ENCODE measurements around the gene NOL7. TPM values are rescaled to one million over a fixed set of nuclear protein-coding genes. Genes with fewer than 3 reads are reported as not detected.

NOL7 gene
- total and polyA plus RNA-seq, 2 donors (not counting 1 experiment from before 2014, with no cell fraction given): 24.7 to 58.3 TPM

GRCh38 chr6:13574149-13574570 lies 41.0 kb upstream of the NOL7 start:
- TF ChIP-seq EZH2 (IDR thresholded peaks at IDR 0.05; ENCODE audit: borderline replicate concordance, insufficient read depth, low read depth, low read length, poor library complexity, severe bottlenecking) (no peak), CTCF (IDR thresholded peaks at IDR 0.05) (peak; percentile 48)
- Mint-ChIP-seq H3K27ac (peak overlapping the region; percentile 98), H3K27me3 (no peaks in the 10 kb centered on the region), H3K9me3 (ENCODE audit: insufficient read depth) (no peaks in the 10 kb centered on the region), H3K4me3 (peak overlapping the region; percentile 95), H3K4me1 (peaks cover 27% of the 10 kb centered on the region)
- ChIA-PET CTCF (interaction anchor here (0.8 to 5.6 kb wide), 29 partner anchors 14 to 379 kb away, joined by 3 to 53 read pairs (median 7); partner anchors contain the start of genes GFOD1, NOL7, RANBP9 and TBC1D7), POLR2A (interaction anchor here (0.6 to 2.7 kb wide), 16 partner anchors 36 to 275 kb away, joined by 3 to 31 read pairs (median 3); partner anchors contain the start of genes GFOD1 and NOL7)
- intact Hi-C loops (cut with micrococcal nuclease): loop anchor here (1.0 to 2.0 kb wide), 10 partner anchors 35 to 245 kb away; partner anchors contain the start of genes GFOD1, MCUR1, NOL7 and TBC1D7
- under 1% methylated on average over 44 of the region's 46 CpGs for WGBS (ENCODE audit: insufficient coverage)
- H3K27ac ChIP-seq (ENCODE audit: low read length in 2 of 2): peak overlapping the region; percentile 87 to 94
- no peaks in the 10 kb centered on the region for H4K20me1 ChIP-seq (ENCODE audit: control insufficient read depth, insufficient read depth, low read length, poor library complexity, severe bottlenecking)
- peak; percentile 89 for ATAC-seq (ENCODE audit: low read depth)
- H3K4me1 ChIP-seq (ENCODE audit: control insufficient read depth in 2 of 2, insufficient read depth in 2 of 2, low read length in 2 of 2): peaks cover 15 to 16% of the 10 kb centered on the region in 2 donors
- peak overlapping the region; percentile 91 for H3K9ac ChIP-seq (ENCODE audit: low read length)
- peak; percentile 99 for DNase-seq
- peak overlapping the region in 4 of 5 experiments; percentile 80 to 99 (median 84) for H3K4me3 ChIP-seq (ENCODE audit: control extremely low read depth in 1 of 5, extremely low read depth in 1 of 5, insufficient read depth in 1 of 5, low read depth in 2 of 5, low read length in 4 of 5)
- no peaks in the 10 kb centered on the region for H3K27me3 ChIP-seq (replicated peaks in 1 of 4; ENCODE audit: control extremely low read depth in 1 of 4, control insufficient read depth in 3 of 4, insufficient read depth in 4 of 4, low read length in 3 of 4)
- no peaks in the 10 kb centered on the region for H3K9me3 ChIP-seq (ENCODE audit: control extremely low read depth in 1 of 3, control insufficient read depth in 2 of 3, insufficient read depth in 1 of 3, low read length in 2 of 3)
- peaks cover 22% of the 10 kb centered on the region for H3K79me2 ChIP-seq (ENCODE audit: control insufficient read depth, insufficient read depth, low read length)
- H3K4me2 ChIP-seq (replicated peaks; ENCODE audit: low read depth, low read length, poor library complexity, severe bottlenecking): peak overlapping the region; percentile 98
- H3K36me3 ChIP-seq (replicated peaks in 1 of 2; ENCODE audit: control extremely low read depth in 1 of 2, control insufficient read depth in 1 of 2, extremely low read depth in 1 of 2, insufficient read depth in 2 of 2, low read length in 1 of 2): peaks cover 0 to 3% of the 10 kb centered on the region in 2 experiments
- peak overlapping the region; percentile 96 for H2AFZ ChIP-seq (ENCODE audit: insufficient read depth, low read depth, low read length, poor library complexity, severe bottlenecking)

Data from B cell (primary cell).